Measurements from ENCODE around the gene ZMYM5.
A peak's percentile ranks its signal among the peaks of the same experiment; 100 is the strongest.
"Not testable (repeated sequence)": the region's sequence is repeated elsewhere in the genome, so short reads cannot be mapped to it uniquely, and the experiment has no call there.

Gene ZMYM5

DNA sequence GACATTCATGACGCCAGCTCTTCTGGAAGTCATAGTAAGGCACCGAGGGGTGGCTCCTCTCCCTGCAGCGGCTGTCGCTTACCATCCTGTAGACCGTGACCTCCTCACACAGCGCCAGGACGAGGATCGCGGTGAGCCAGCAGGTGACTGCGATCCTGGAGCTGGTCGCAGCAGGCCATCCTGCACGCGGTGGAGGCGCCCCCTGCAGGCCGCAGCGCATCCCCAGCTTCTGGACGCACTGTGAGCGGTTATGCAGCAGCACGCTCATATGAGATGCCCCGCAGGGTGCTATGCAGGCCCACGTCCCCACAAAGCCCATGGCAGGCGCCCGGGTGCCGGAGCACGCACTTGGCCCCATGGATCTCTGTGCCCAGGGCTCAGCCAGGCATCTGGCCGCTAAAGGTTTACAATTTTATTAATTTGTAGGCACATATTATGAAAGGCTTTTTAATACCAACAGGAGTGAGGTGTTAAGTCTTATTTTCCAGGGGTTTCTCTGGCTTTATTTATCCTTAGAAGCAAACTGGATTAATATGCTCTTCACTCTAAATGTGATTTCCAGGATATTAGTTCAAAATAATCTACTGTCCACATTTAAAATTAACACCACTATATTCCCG lies 45.1 kb downstream of the ZMYM5 start:
- DNase-seq, result no peak

DNA sequence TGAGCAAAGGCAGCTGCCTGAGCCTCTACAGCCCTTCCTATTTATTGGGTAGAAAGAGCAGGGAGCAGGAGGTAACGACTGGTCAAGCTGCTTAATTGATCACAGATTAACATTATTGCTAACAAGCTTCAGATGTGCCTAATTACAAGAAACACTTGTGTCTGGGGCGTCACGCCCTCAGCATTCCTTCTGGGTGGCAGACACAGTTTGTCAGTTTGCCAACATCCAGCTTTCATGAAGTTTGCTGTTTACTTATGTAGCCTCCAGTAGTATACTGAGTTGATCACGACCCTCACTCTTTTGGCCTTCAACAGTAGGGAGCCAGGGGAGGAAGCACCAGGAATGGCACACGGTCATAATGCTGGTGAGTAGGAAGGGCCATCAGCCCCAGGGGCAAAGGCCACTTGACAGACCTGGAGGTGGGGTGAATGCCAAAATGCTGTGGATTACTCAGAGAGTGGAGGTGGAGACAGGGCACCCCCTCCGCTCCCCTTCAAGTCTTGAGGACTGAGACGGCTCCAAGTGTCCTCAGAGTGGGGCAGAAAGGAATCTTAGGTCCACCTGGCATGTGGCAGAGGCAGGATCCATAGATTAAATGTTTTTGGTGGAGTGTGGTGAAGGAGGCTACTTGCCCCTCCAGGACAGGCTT lies 45.8 kb downstream of the ZMYM5 start:
- no peak for DNase-seq

DNA sequence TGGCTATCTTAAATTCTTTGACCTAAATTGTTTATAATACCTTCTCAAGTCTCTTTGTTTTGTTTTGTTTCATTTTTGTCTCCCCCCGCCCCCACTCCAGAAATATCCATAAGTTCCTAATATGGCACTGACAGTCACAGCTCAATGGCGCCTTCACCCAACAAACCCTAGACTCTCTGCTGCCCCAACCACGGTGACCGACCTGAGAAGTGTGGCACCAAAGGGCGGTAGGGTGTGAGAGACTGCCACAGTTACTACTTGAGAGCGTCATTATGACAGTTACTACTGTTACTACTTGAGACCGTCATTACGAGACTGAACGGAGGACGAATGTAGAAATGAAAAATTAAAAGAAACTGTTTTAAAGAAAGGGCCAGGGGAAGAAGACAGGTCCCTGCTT lies 46.3 kb downstream of the ZMYM5 start:
- DNase-seq, result no peak

DNA sequence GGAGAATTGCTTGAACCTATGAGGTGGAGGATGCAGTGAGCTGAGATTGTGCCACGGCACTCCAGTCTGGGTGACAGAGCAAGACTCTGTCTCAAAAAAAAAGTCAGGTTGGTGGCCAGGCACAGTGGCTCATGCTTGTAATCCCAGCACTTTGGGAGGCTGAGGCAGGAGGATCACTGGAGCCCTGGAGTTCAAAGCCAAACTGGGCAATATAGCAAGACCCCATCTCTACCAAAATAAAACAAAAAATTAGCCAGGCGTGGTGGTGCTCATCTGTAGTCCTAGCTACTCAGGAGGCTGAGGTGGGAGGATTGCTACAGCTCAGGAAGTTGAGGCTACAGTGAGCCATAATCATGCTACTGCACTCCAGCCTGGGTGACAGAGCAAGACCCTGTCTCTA lies 47.6 kb downstream of the ZMYM5 start:
- DNase-seq, result not testable (repeated sequence)

DNA sequence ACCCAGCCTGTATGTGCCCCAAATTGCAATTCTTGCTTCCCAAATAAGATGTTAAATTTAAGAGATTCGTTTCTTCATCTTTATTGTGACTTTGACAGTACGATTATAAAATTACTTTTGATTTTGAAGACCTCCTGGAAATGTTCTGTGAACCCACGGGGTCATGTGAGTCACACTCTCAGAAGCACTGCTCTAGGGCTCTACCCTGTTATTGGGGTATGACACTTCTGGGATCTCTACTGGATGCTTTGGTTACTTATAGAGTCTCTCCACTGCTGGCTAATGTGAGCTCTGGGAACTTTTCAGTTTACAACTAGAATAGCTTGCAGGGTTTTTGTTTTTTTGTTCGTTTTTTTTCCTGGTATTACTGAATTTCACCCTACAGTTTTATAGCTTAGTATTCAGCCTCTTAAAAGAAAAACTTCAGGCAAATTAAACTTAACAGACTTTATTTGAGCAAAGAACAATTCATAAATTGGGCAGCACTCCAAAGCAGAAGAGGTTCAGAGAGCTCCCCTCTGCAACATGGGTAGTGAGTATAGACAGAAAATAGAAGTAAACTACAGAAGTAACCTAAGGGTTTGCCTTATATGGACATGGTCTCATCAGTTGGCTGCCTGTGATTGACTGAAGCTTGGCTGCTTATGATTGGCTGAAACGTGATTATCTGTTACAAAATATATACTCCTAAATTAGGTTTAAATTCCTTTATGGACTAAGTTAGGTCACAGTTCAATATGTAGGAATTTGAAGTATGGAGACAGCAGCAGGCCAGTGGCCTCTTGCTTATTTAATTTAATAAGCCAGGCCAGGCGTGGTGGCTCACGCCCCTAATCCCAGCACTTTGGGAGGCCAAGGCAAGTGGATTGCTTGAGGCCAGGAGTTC lies 52.2 kb downstream of the ZMYM5 start:
- no peak for DNase-seq

DNA sequence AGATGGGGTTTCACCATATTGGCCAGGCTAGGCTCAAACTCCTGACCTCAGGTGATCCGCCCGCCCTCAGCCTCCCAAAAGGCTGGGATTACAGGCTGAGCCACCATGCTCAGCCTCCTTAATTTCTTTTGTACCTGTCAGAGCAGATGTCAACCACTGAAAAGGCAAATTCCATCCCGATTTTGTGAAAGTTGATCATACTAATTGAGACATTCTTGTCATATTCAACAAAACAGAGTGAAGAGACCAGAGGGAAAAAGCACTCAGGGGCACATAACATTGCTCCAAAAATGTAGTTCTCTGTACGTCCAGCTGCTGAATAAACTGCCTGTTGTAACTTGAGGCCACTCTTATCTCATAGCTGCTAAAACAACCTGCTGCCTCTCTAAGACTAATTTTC lies 53.3 kb downstream of the ZMYM5 start:
- DNase-seq, result peak; percentile 26

DNA sequence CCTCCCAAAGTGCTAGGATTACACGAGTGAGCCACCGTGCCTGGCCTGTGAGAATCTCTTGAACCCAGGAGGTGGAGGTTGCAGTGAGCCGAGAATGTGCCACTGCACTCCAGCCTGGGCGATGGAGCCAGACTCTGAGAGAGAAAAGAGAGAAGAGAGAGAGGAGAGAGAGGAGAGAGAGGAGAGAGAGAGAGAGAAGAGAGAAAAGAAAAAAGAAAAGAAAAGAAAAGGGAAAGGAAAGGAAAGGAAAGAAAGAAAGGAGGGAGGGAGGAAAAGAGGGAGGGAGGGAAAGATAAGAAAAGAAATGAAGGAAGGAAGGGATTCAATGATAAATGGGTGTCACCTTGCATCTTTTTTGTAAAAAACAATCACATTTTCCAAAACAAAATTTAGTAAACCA lies 57.7 kb downstream of the ZMYM5 start:
- DNase-seq, result no peak

DNA sequence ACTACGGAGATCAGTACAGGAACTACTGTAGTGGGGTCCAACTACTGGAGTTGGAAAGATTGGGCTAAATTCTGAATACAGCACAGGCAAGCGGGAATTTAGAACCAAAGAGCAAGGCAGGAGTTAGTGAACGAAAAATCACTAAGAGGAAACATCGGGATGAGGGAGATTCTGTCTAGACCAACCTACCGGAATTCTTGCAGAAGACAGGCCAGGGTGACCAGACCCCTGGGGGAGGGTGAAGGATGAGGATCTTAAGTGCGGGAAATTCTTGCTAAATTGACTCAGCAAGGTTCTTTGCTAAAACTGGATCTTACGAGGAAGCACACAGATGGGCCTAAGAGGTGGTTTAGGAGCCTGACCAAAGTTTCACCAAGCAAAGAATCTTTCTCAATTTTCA lies 67.5 kb downstream of the ZMYM5 start:
- DNase-seq, result no peak

DNA sequence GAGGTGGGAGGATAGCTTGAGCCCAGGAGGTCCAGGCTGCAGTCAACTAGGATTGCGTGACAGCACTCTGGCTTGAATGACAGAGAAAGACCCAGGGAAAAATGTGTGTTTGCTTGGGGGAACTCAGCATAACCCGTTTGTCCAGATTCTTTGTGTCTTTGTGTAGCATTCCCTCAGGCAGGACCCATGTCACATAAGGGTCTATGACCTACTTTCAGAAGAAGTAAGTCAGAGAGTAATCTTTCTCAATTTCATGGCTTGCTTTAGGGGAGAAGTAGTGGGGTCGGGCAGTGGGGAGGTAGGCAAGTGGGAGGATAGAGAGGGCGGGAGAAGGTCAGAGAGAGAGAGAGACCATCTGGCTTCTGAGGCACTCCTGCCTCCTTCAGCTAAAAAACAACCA lies 68.8 kb downstream of the ZMYM5 start:
- no peak for DNase-seq

DNA sequence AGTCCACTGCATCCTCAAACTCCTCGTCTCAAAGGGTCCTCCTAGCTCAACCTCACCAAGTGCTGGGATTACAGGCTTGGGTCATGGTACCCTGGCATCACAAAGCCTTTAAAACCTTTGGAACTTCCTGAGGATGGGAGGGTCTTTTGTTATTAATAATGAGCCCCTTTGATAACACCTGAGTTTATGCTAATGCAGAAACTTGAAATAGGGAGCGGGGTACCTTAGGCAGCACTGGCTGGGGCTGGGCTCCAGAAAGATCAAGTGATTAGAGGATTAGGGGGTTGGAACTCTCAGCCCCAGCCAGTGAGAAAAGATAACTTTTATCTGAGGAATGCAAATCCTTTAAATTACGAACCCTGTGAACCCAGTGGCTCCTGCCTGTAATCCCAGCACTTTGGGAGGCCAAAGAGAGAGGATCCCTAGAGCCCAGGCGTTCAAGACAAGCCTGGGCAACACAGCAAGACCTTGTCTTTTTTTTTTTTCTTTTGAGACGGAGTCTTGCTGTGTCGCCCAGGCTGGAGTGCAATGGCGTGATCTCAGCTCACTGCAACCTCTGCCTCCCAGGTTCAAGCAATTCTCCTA lies 71.4 kb downstream of the ZMYM5 start:
- DNase-seq, result no peak

DNA sequence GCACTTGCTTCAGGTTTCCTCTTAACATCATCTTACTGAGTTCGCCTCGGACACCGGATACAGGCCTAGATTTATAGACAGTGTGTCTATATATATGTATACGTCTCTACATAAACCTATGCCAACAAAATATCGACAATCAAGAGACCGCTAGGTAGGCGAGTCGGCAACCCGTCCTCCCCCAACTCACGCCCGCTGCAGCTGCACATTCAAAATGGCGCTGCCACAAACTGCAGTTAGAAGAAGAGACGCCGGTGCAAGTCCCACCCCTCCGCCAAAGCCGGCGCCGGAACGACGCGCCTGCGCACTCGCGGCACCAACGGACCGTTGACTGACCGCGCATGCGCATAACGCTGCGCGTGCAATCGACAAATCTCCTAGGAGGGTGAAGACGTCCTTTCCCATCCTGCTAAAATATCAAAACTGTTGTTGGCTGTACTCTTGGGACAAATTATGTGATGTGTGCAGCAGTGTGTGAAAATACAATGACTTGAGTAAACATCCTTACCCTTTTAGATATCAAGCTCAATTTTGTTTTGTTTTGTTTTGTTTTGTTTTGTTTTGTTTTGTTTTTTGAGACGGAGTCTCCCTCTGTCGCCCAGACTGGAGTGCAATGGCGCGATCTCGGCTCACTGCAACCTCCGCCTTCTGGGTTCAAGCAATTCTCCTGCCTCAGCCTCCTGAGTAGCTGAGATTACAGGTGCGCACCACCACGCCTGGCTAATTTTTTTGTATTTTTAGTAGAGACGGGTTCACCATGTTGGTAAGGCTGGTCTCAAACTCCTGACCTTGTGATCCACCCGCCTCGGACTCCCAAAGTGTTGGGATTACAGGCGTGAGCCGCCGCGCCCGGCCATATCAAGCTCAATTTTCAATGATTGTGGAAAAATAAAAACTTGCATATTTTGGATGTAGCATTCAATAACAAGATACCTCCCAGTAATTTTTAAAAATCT lies 80.4 kb downstream of the ZMYM5 start, which contains the start of gene PSPC1:
Gene PSPC1, minus strand, starts transcription at position 219 of the 956 bp plus-strand sequence. Its CDS starts 188 bp downstream, at position 31.
- peak; percentile 88 for DNase-seq

DNA sequence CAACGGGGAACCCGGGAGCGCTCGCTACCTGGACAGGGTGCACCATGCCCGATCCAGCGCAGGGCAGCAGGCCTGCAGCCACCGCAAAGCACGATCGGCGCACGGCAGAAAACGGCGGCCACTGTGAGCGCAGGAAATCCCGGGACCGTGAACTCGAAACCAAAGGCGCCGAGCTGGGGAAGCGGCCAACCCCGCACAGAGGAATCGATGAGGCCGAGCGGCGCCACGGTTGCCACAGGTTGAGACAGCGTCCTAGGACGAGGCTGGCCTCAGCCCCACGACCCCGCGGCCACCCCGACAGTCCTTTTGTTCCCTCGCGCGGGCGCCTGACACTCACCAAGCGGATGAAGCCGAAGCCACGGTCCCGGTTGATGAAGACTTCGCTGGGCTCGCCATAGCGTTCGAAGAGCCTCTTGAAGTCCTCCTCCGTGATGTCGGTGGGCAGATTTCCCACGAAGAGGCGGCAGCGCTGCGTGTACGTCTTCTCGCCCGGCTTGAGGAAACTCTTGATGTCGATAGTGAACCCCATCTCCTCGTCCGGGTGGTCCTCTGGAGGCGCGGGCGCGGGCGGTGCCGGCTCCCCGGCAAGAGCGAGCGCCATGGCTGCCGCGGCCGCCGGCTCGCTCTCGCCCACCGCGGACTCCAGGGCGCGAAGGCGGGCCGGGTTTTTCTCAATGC lies 81.3 kb downstream of the ZMYM5 start:
- peak; percentile 61 for DNase-seq

DNA sequence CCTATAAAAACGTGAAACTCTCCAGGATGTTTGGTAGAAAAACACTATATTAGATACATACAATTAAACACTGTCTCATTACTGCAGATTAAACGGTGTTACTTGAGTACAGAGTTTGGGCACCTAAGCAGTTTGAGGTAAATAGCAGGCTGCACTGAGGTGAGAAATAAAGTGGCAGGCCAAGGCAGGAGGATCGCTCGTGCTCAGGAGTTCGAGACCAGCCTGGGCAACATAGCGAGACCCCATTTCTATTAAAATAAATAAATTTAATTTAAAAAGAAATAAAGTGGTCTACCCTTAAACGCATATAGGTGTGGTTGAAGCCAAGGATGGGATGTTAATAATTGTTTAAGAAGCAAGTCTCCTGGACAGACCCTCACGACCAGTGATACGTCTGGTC lies 81.9 kb downstream of the ZMYM5 start:
- DNase-seq, result no peak

DNA sequence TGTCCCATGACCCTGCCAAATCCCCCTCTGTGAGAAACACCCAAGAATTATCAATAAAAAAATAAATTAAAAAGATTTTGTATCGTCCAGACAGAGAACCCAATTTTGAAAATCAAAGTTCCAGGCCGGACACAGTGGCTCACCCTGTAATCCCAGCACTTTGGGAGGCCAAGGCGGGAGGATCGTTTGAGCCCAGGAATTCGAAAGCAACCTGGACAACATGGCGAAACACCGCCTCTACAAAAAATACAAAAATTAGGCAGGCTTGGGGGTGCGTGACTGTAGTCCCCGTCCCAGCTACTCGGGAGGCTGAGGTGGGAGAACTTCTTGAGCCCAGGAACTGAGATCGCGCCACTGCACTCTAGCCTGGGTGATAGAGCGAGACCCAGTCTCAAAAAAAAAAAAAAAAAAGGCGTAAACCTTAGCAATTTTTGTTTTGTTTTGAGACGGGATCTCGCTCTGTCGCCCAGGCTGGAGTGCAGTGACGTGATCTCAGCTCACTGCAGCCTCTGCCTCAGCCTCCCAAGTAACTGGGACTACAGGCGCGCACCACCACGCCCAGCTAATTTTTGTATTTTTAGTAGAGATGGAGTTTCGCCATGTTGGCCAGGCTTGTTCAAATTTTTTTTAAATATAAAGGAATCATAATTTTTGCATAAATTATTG lies 82.6 kb downstream of the ZMYM5 start:
- DNase-seq, result not testable (repeated sequence)

All from NCI-H146 (cell line).